HG03378 (cell line): Measurements from ENCODE around the gene ASB1.
"Not testable (repeated sequence)": the region's sequence is repeated elsewhere in the genome, so short reads cannot be mapped to it uniquely, and the experiment has no call there.

ENCODE experiments used
- ATAC-seq: cut with Tn5 transposase; IDR thresholded peaks from one replicate; pipeline ENCODE4 v1.9.1; 2021; ENCODE audit warnings: mild to moderate bottlenecking, moderate library complexity; ENCODE audit not compliant: unreplicated experiment

ASB1 gene

GRCh38 chr2:238441262-238442114, 14.8 kb downstream of the ASB1 start:
- no peak for ATAC-seq

- ATAC-seq, result not testable (repeated sequence)
Observed at GRCh38 chr2:238442257-238442656, 15.5 kb downstream of the ASB1 start.

GRCh38 chr2:238444242-238444641, 17.5 kb downstream of the ASB1 start:
- no peak for ATAC-seq

GRCh38 chr2:238445409-238446190, 18.9 kb downstream of the ASB1 start:
- ATAC-seq, result no peak

- no peak for ATAC-seq
Observed at GRCh38 chr2:238446371-238446770, 19.6 kb downstream of the ASB1 start.

GRCh38 chr2:238448031-238448955, 21.6 kb downstream of the ASB1 start:
- ATAC-seq, result no peak

GRCh38 chr2:238449241-238449640, 22.5 kb downstream of the ASB1 start:
- ATAC-seq, result no peak

- no peak for ATAC-seq
Observed at GRCh38 chr2:238449909-238450417, 23.2 kb downstream of the ASB1 start.

- no peak for ATAC-seq
Observed at GRCh38 chr2:238450440-238450861, 23.7 kb downstream of the ASB1 start.

- no peak for ATAC-seq
Observed at GRCh38 chr2:238453842-238454241, 27.1 kb downstream of the ASB1 start.

- no peak for ATAC-seq
Observed at GRCh38 chr2:238456449-238456848, 29.7 kb downstream of the ASB1 start.

GRCh38 chr2:238456970-238457926, 30.5 kb downstream of the ASB1 start:
- ATAC-seq, result no peak

- ATAC-seq, result no peak
Observed at GRCh38 chr2:238457927-238458324, 31.2 kb downstream of the ASB1 start.

- ATAC-seq, result no peak
Observed at GRCh38 chr2:238458651-238459050, 31.9 kb downstream of the ASB1 start.

GRCh38 chr2:238459081-238459629, 32.4 kb downstream of the ASB1 start:
- no peak for ATAC-seq

- no peak for ATAC-seq
Observed at GRCh38 chr2:238461051-238461450, 34.3 kb downstream of the ASB1 start.

- no peak for ATAC-seq
Observed at GRCh38 chr2:238461491-238461890, 34.8 kb downstream of the ASB1 start.

GRCh38 chr2:238461916-238462315, 35.2 kb downstream of the ASB1 start:
- ATAC-seq, result no peak

GRCh38 chr2:238462782-238463396, 36.2 kb downstream of the ASB1 start:
- ATAC-seq, result no peak
